MCF 10A (cell line): ENCODE data around the gene ADGRL3. TPM values are rescaled to one million over a fixed set of nuclear protein-coding genes. Genes with fewer than 3 reads are reported as not detected.

Source experiments
- BruUV-seq: library from RNA; stranded (reverse); fragments of 400-500 nt; replicated peaks from 2 replicates; lab custom pipeline; 2021; lab: Mats Ljungman, UMichigan
- CTCF ChIA-PET: fragments of 300-600 bp; sonication (Branson Sonifier 250); formaldehyde crosslinking; extraction: SDS; loops from one replicate; lab custom pipeline; 2021; ENCODE audit warnings: antibody characterized with exemption, inconsistent platforms; lab: Yijun Ruan, JAX
- POLR2A ChIA-PET: fragments of 300-600, 350-650 bp; sonication (Branson Sonifier 250); formaldehyde crosslinking; extraction: SDS; loops from one replicate; lab custom pipeline; 2020; ENCODE audit warnings: antibody characterized with exemption, inconsistent platforms; lab: Yijun Ruan, JAX
- DNase-seq: peaks from one replicate; pipeline ENCODE4 v3.0.0-alpha.2; 2018; ENCODE audit not compliant: unreplicated experiment
- H3K27ac Mint-ChIP-seq: one replicate; pipeline ENCODE4 v1.8.0; 2022; ENCODE audit warnings: mild to moderate bottlenecking, low read depth, mixed read lengths; ENCODE audit not compliant: unreplicated experiment
- H3K27me3 Mint-ChIP-seq: one replicate; pipeline ENCODE4 v1.8.0; 2022; ENCODE audit warnings: mixed read lengths; ENCODE audit not compliant: insufficient read depth, unreplicated experiment
- H3K36me3 Mint-ChIP-seq: one replicate; pipeline ENCODE4 v1.8.0; 2022; ENCODE audit warnings: mild to moderate bottlenecking, moderate library complexity, mixed read lengths; ENCODE audit not compliant: insufficient read depth, unreplicated experiment
- H3K4me1 Mint-ChIP-seq: one replicate; pipeline ENCODE4 v1.8.0; 2022; ENCODE audit warnings: mixed read lengths; ENCODE audit not compliant: insufficient read depth, unreplicated experiment
- H3K4me3 Mint-ChIP-seq: one replicate; pipeline ENCODE4 v1.8.0; 2022; ENCODE audit warnings: mild to moderate bottlenecking, moderate library complexity, mixed read lengths; ENCODE audit not compliant: unreplicated experiment
- H3K9me3 Mint-ChIP-seq: one replicate; pipeline ENCODE4 v1.8.0; 2022; ENCODE audit warnings: mixed read lengths; ENCODE audit not compliant: unreplicated experiment
- CTCF ChIP-seq: fragments of 200-600 bp; IDR thresholded peaks from one replicate; pipeline ENCODE4 v1.8.0; 2022; ENCODE audit warnings: antibody characterized with exemption, mild to moderate bottlenecking; ENCODE audit not compliant: unreplicated experiment
- intact Hi-C: fragments of 100-400 bp; cut with micrococcal nuclease; formaldehyde crosslinking; loops from 2 replicates; pipeline ENCODE4 v1.14.1; 2022
- total RNA-seq: library from RNA; stranded (reverse); gene quantifications from 2 replicates; pipeline ENCODE4 v1.2.3, GENCODE V29; 2022

Gene ADGRL3
- total RNA-seq, 1 experiment from 2014 or later = 3.6 TPM

- peak; percentile 80 for DNase-seq
- Mint-ChIP-seq H3K36me3 (no peaks in the 10 kb centered on the region), H3K4me3 (no peak overlapping the region), H3K9me3 (no peaks in the 10 kb centered on the region), H3K27ac (no peak overlapping the region), H3K27me3 (no peaks in the 10 kb centered on the region), H3K4me1 (peaks cover 13% of the 10 kb centered on the region)
- ChIA-PET POLR2A (interaction anchor here (0.6 kb wide), 1 partner anchor 63 kb away, joined by 3 read pairs; no protein-coding TSS in a partner anchor), CTCF (no interaction called here)
- intact Hi-C loops = no loop called here
- no TSS peak for BruUV-seq
- TF ChIP-seq CTCF = no peak
Observed at GRCh38 chr4:61543976-61544375, 343.9 kb downstream of the ADGRL3 start.

- Mint-ChIP-seq H3K9me3 (no peaks in the 10 kb centered on the region), H3K4me3 (no peak overlapping the region), H3K27me3 (no peaks in the 10 kb centered on the region), H3K36me3 (no peaks in the 10 kb centered on the region), H3K4me1 (peaks cover 9% of the 10 kb centered on the region), H3K27ac (no peak overlapping the region)
- TF ChIP-seq CTCF = no peak
- DNase-seq = no peak
- POLR2A ChIA-PET = no interaction called here
- intact Hi-C loops = no loop called here
- CTCF ChIA-PET = no interaction called here
- BruUV-seq = no TSS peak
Observed at GRCh38 chr4:61545902-61546480, 345.9 kb downstream of the ADGRL3 start.

- Mint-ChIP-seq H3K36me3 (no peaks in the 10 kb centered on the region), H3K27me3 (no peaks in the 10 kb centered on the region), H3K4me3 (no peak overlapping the region), H3K4me1 (no peaks in the 10 kb centered on the region), H3K9me3 (no peaks in the 10 kb centered on the region), H3K27ac (peak overlapping the region; percentile 50)
- TF ChIP-seq CTCF = no peak
- intact Hi-C loops = no loop called here
- no TSS peak for BruUV-seq
- ChIA-PET POLR2A (no interaction called here), CTCF (interaction anchor here (0.5 to 0.7 kb wide), 2 partner anchors 265 to 1205 kb away, joined by 3 read pairs; no protein-coding TSS in a partner anchor)
- no peak for DNase-seq
Observed at GRCh38 chr4:61549336-61549735, 349.2 kb downstream of the ADGRL3 start.

GRCh38 chr4:61553557-61554125 lies 353.5 kb downstream of the ADGRL3 start:
- intact Hi-C loops = no loop called here
- no peak for DNase-seq
- H3K36me3 Mint-ChIP-seq = no peaks in the 10 kb centered on the region
- peaks cover 9% of the 10 kb centered on the region for H3K4me1 Mint-ChIP-seq
- POLR2A ChIA-PET = interaction anchor here (0.7 kb wide), 1 partner anchor 26 kb away, joined by 3 read pairs; no protein-coding TSS in a partner anchor
- H3K27me3 Mint-ChIP-seq = no peaks in the 10 kb centered on the region
- CTCF ChIA-PET = no interaction called here
- no peak overlapping the region for H3K27ac Mint-ChIP-seq
- H3K4me3 Mint-ChIP-seq = no peak overlapping the region
- no peaks in the 10 kb centered on the region for H3K9me3 Mint-ChIP-seq
- BruUV-seq = no TSS peak
- TF ChIP-seq CTCF = no peak
